ENCODE results near the gene NOP14.
"Not testable (repeated sequence)": the region's sequence is repeated elsewhere in the genome, so short reads cannot be mapped to it uniquely, and the experiment has no call there.

NOP14 gene

GRCh38 chr4:2942532-2943363, 20.5 kb downstream of the NOP14 start:
- DNase-seq: no peak

- no peak for DNase-seq
Observed at GRCh38 chr4:2942037-2942531, 21.1 kb downstream of the NOP14 start.

GRCh38 chr4:2941138-2942036, 21.8 kb downstream of the NOP14 start:
- DNase-seq: no peak

- no peak for DNase-seq
Observed at GRCh38 chr4:2940267-2941137, 22.7 kb downstream of the NOP14 start.

- DNase-seq: no peak
Observed at GRCh38 chr4:2939383-2940243, 23.6 kb downstream of the NOP14 start.

- DNase-seq: no peak
Observed at GRCh38 chr4:2938906-2939305, 24.3 kb downstream of the NOP14 start.

GRCh38 chr4:2938411-2938810, 24.8 kb downstream of the NOP14 start:
- not testable (repeated sequence) for DNase-seq

GRCh38 chr4:2937986-2938385, 25.2 kb downstream of the NOP14 start:
- DNase-seq: no peak

- DNase-seq: no peak
Observed at GRCh38 chr4:2937146-2937857, 25.9 kb downstream of the NOP14 start.

- peak; percentile 59 for DNase-seq
Observed at GRCh38 chr4:2936773-2937145, 26.4 kb downstream of the NOP14 start.

- DNase-seq: peak; percentile 22
Observed at GRCh38 chr4:2935762-2936743, 27.2 kb downstream of the NOP14 start.

- DNase-seq: peak; percentile 87
Observed at GRCh38 chr4:2934813-2935761, 28.1 kb downstream of the NOP14 start.

- DNase-seq: peak; percentile 31
Observed at GRCh38 chr4:2934077-2934812, 29.0 kb downstream of the NOP14 start.

GRCh38 chr4:2933566-2934076, 29.6 kb downstream of the NOP14 start:
- DNase-seq: no peak

- DNase-seq: no peak
Observed at GRCh38 chr4:2932951-2933565, 30.1 kb downstream of the NOP14 start.

- DNase-seq: no peak
Observed at GRCh38 chr4:2932321-2932950, 30.8 kb downstream of the NOP14 start.
